GM23338 (cell line): Measurements from ENCODE around the gene SLC35G1. TPM values are rescaled to one million over a fixed set of nuclear protein-coding genes. Genes with fewer than 3 reads are reported as not detected.

ENCODE experiments used
- CREB1 ChIP-seq: fragments of 250-450 bp; sonication (Bioruptor Pico); IDR thresholded peaks from 2 replicates; pipeline ENCODE4 v1.5.0; 2020; ENCODE audit warnings: low read depth, mild to moderate bottlenecking, moderate library complexity
- CTCF ChIP-seq, 2 experiments: fragments of 200-600 bp in 1 of 2; sonication (generic) in 1 of 2; conservative IDR thresholded peaks; 2 replicates each; pipeline versions ENCODE4 v1.5.1 to v1.6.1; 2016 to 2017; ENCODE audit warnings: antibody characterized with exemption in 2 of 2, low read depth in 2 of 2, mild to moderate bottlenecking in 2 of 2, moderate library complexity in 1 of 2
- EZH2phosphoT487 ChIP-seq: fragments of 200-600 bp; sonication (generic); IDR thresholded peaks from one replicate; pipeline ENCODE4 v1.8.1; 2018; ENCODE audit warnings: antibody characterized with exemption; ENCODE audit not compliant: unreplicated experiment
- STAT1 ChIP-seq: IDR thresholded peaks from one replicate; pipeline ENCODE4 v1.6.1; 2016; ENCODE audit warnings: antibody characterized with exemption; ENCODE audit not compliant: unreplicated experiment
- ZNF114 ChIP-seq: fragments of 250-450 bp; sonication (Bioruptor Pico); IDR thresholded peaks from 2 replicates; pipeline ENCODE4 v1.5.0; 2020; ENCODE audit warnings: mild to moderate bottlenecking, moderate library complexity
- polyA plus RNA-seq: library from polyadenylated mRNA; unstranded; fragments of >200 nt; fragmentation: Nextera tagmentation; extraction: Ambion mirVana; gene quantifications from 2 replicates; pipeline ENCODE4 v1.2.1, GENCODE V29; 2016
- total RNA-seq: library from RNA; depleted of rRNA; stranded (reverse); fragments of >200 nt; shearing (Covaris generic); gene quantifications from 2 replicates; pipeline ENCODE4 v1.2.3, GENCODE V29; 2014; rRNA removed

The SLC35G1 gene
- total and polyA plus RNA-seq, 2 experiments from 2014 or later = 3.9 to 4.1 TPM

GRCh38 chr10:93951905-93952304, 58.1 kb downstream of the SLC35G1 start (continued):
- TF ChIP-seq CTCF (conservative IDR thresholded peaks at IDR 0.05; ENCODE audit: low read depth in 2 of 2) = no peak
- TF ChIP-seq CREB1 (CRISPR knock-in tag) = no peak
- no peak for TF ChIP-seq EZH2phosphoT487
- no peak for TF ChIP-seq STAT1
- TF ChIP-seq ZNF114 = no peak

Other genes with a start within 250 kb of the SLC35G1 start
- 12.1 and 51.5 TPM in 2 replicates for gene FRA10AC1, start 191.4 kb upstream of the SLC35G1 start, total RNA-seq
- gene FRA10AC1, start 191.4 kb upstream of the SLC35G1 start, polyA plus RNA-seq = 34.3 and 35.4 TPM in 2 replicates
- gene LGI1, start 136.0 kb upstream of the SLC35G1 start, total RNA-seq = 0.28 TPM in 1 of 2 replicates, not detected in the other
- gene LGI1, start 136.0 kb upstream of the SLC35G1 start, polyA plus RNA-seq = 0.28 and 0.31 TPM in 2 replicates
- gene PLCE1, start 100.0 kb downstream of the SLC35G1 start, total RNA-seq = 0.08 and 0.10 TPM in 2 replicates
- 0.49 and 0.58 TPM in 2 replicates for gene PLCE1, start 100.0 kb downstream of the SLC35G1 start, polyA plus RNA-seq